GM18507 (cell line): Measurements from ENCODE around the gene NUDT22.

Experiments used
- DNase-seq: peaks from one replicate; pipeline ENCODE4 v3.0.0; 2011; ENCODE audit warnings: low read depth; ENCODE audit not compliant: insufficient read length; ENCODE audit errors: extremely low spot score
- FAIRE-seq: peaks from 2 replicates; lab custom pipeline; 2011; peaks lifted over from hg19 to GRCh38; lab: Jason Lieb, UNC

Gene NUDT22

GRCh38 chr11:64224891-64225607 lies 1.0 kb upstream of the NUDT22 start:
- DNase-seq, result no peak

GRCh38 chr11:64226507-64227051 lies 505 bp downstream of the NUDT22 start:
- DNase-seq (no peak), FAIRE-seq (peak; percentile 60)

More at GRCh38 chr11:64224891-64225607, 1.0 kb upstream of the NUDT22 start:
- FAIRE-seq, result no peak

- FAIRE-seq (no peak), DNase-seq (no peak)
These were observed 1.4 kb downstream of the NUDT22 start for GRCh38 chr11:64227405-64227956.

GRCh38 chr11:64229090-64229743 lies 3.1 kb downstream of the NUDT22 start:
- FAIRE-seq, result no peak
- no peak for DNase-seq

- FAIRE-seq, result no peak
These were observed 3.7 kb downstream of the NUDT22 start for GRCh38 chr11:64229744-64230170.

GRCh38 chr11:64230171-64230984 lies 4.3 kb downstream of the NUDT22 start, which contains the start of gene DNAJC4:
Gene DNAJC4, plus strand, starts transcription at chr11:64230548. Its CDS starts 307 bp downstream, at chr11:64230855.
- peak; percentile 79 for FAIRE-seq
- DNase-seq, result peak; percentile 74

More at GRCh38 chr11:64229744-64230170, 3.7 kb downstream of the NUDT22 start:
- DNase-seq, result no peak

GRCh38 chr11:64230985-64231365 lies 4.9 kb downstream of the NUDT22 start:
- no peak for FAIRE-seq
- DNase-seq, result no peak

- FAIRE-seq (no peak), DNase-seq (no peak)
These were observed 5.5 kb downstream of the NUDT22 start for GRCh38 chr11:64231546-64231945.

- no peak for DNase-seq
- FAIRE-seq, result no peak
These were observed 6.3 kb downstream of the NUDT22 start for GRCh38 chr11:64232182-64232966.

GRCh38 chr11:64232967-64233315 lies 6.9 kb downstream of the NUDT22 start:
- no peak for FAIRE-seq
- no peak for DNase-seq

GRCh38 chr11:64233913-64234586 lies 8.0 kb downstream of the NUDT22 start, which contains the start of gene VEGFB:
Gene VEGFB, plus strand, starts transcription at chr11:64234584. Its CDS starts 250 bp downstream, at chr11:64234834.
- DNase-seq (no peak), FAIRE-seq (peak; percentile 21)

- DNase-seq (no peak), FAIRE-seq (peak; percentile 39)
These were observed 8.7 kb downstream of the NUDT22 start for GRCh38 chr11:64234647-64235379.

GRCh38 chr11:64235437-64236161 lies 9.5 kb downstream of the NUDT22 start:
- DNase-seq (no peak), FAIRE-seq (no peak)

- DNase-seq (no peak), FAIRE-seq (no peak)
These were observed 11.4 kb downstream of the NUDT22 start for GRCh38 chr11:64237484-64237951.

GRCh38 chr11:64238076-64238475 lies 12.0 kb downstream of the NUDT22 start:
- no peak for DNase-seq
- no peak for FAIRE-seq

GRCh38 chr11:64238999-64239398 lies 12.9 kb downstream of the NUDT22 start:
- no peak for FAIRE-seq

More at GRCh38 chr11:64238999-64239398, 12.9 kb downstream of the NUDT22 start:
- DNase-seq, result no peak
